M059J (cell line): Measurements from ENCODE around the gene OR56A1. TPM values are rescaled to one million over a fixed set of nuclear protein-coding genes. Genes with fewer than 3 reads are reported as not detected.

ENCODE experiments used
- DNase-seq: peaks from one replicate; pipeline ENCODE4 v3.0.0-alpha.2; 2012; ENCODE audit warnings: low read depth
- total RNA-seq: library from RNA; depleted of rRNA; stranded (reverse); fragments of >200 nt; shearing (Covaris generic); gene quantifications from 2 replicates; pipeline ENCODE4 v1.2.3, GENCODE V29; 2014; rRNA removed

The OR56A1 gene
- total RNA-seq, 1 experiment from 2014 or later, result not detected

- no peak for DNase-seq
Observed at GRCh38 chr11:5989203-5989602, 41.4 kb downstream of the OR56A1 start.

GRCh38 chr11:5986885-5987284 lies 43.7 kb downstream of the OR56A1 start, which contains the start of gene OR52L1:
TSS of gene OR52L1 (minus strand) at chr11:5986985. CDS start at chr11:5986930, 55 bp downstream.
- DNase-seq, result no peak

DNA sequence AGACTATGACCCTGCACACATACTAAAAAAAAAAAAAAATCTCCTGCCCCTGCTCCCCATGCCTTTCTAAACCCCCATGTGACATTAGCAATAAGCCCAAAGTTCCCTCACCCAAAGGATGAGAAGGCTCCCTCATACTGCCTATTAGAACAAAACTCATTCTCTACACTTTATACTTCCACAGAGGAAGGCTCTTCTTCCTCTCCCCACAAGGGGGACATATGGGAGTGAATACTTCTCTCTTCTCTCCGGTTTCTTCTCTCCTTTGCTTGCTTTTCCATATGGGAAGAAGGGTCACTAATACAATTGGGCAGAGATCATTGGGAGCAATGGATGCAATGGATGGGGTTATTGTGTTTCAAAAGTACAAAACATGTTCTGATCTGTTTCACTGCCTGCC lies 47.1 kb downstream of the OR56A1 start:
- DNase-seq, result no peak

DNA sequence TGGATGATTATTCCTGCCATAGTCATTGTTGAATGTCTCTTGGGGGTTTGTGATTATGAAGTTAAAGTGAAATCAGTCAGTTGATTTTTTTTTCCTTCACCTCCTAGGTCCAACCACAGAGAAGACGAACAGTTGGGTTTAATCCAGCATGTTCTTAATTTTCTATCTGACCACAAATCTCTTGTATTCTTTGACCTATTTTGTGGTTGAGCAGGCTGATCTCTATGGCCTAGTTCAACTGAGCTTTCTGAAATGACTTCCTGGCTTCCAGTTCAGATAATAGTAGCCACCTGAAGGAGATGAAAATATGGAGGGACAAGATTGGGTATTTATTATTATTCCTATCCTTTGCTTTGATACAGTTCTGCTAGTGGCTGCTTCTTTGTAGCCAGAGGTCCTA lies 57.0 kb downstream of the OR56A1 start:
- no peak for DNase-seq

Other genes starting within 250 kb of the OR56A1 start
- not detected in 2 replicates for gene OR52N5, start 247.4 kb downstream of the OR56A1 start, total RNA-seq
- gene OR52N1, start 239.5 kb downstream of the OR56A1 start, total RNA-seq, result not detected in 2 replicates
- 0.12 TPM in 1 of 2 replicates, not detected in the other for gene OR52N2, start 221.8 kb downstream of the OR56A1 start, total RNA-seq
- gene OR52E6, start 188.9 kb downstream of the OR56A1 start, total RNA-seq, result not detected in 2 replicates
- gene OR52E8, start 173.1 kb downstream of the OR56A1 start, total RNA-seq, result not detected in 2 replicates
- not detected in 2 replicates for gene OR52E4, start 150.1 kb downstream of the OR56A1 start, total RNA-seq
- not detected in 2 replicates for gene OR52E5, start 137.6 kb downstream of the OR56A1 start, total RNA-seq
- not detected in 2 replicates for gene OR56A3, start 88.5 kb downstream of the OR56A1 start, total RNA-seq
- gene OR56A5, start 62.3 kb downstream of the OR56A1 start, total RNA-seq, result not detected in 2 replicates
- gene OR52L1, start 43.8 kb downstream of the OR56A1 start, total RNA-seq, result 0.37 TPM in 1 of 2 replicates, not detected in the other
- not detected in 2 replicates for gene OR56A4, start 23.8 kb downstream of the OR56A1 start, total RNA-seq
- gene OR56B4, start 76.9 kb upstream of the OR56A1 start, total RNA-seq, result not detected in 2 replicates
- not detected in 2 replicates for gene OR52B2, start 139.6 kb upstream of the OR56A1 start, total RNA-seq
- gene OR52W1, start 168.5 kb upstream of the OR56A1 start, total RNA-seq, result not detected in 2 replicates
- gene C11orf42, start 174.8 kb upstream of the OR56A1 start, total RNA-seq, result not detected in 2 replicates
- gene FHIP1B, start 203.9 kb upstream of the OR56A1 start, total RNA-seq, result 7.0 and 11.3 TPM in 2 replicates
- gene CNGA4, start 208.3 kb upstream of the OR56A1 start, total RNA-seq, result not detected in 2 replicates
- 0.86 TPM in 1 of 2 replicates, not detected in the other for gene CCKBR, start 229.1 kb upstream of the OR56A1 start, total RNA-seq